Stomach (tissue), 4 donors: ENCODE data around the gene UGP2.
"Not testable (repeated sequence)": the region's sequence is repeated elsewhere in the genome, so short reads cannot be mapped to it uniquely, and the experiment has no call there.

ENCODE experiments used
- EP300 ChIP-seq: sonication (generic); formaldehyde crosslinking; IDR thresholded peaks from one replicate; pipeline ENCODE4 v1.6.1; 2017; ENCODE audit warnings: antibody characterized with exemption
- POLR2AphosphoS5 ChIP-seq, 3 donors: sonication (generic); formaldehyde crosslinking; IDR thresholded peaks; one replicate each; pipeline ENCODE4 v1.6.1; 2016; ENCODE audit warnings: antibody characterized with exemption in 3 of 3
- TF ChIP-seq, protein P1 (sequence below), 7 experiments: fragments of 450-650 bp in 4 of 7; fragments of 200-600 bp in 3 of 7; sonication (generic) in 3 of 7; IDR thresholded peaks; one replicate each; pipeline ENCODE4 v1.5.1; 2016 to 2019; ENCODE audit warnings: antibody characterized with exemption in 7 of 7, control low read depth in 2 of 7, mild to moderate bottlenecking in 1 of 7

DNA sequence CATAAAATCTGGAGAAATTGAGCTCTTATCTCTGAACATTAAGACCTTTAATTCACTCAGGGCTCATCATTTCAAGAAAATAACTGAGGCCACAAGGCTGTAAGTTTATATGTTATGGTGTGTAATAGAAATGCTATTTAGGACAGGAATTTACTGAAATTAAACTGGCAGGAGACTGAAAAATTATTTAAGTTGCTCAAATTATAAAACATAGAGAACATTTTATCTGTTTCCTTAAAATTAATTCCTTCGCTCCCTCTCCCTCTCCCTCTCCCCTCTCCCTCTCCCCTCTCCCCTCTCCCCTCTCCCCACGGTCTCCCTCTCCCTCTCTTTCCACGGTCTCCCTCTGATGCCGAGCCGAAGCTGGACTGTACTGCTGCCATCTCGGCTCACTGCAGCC, 33.7 kb upstream of the UGP2 start:
- TF ChIP-seq, protein P1, sequence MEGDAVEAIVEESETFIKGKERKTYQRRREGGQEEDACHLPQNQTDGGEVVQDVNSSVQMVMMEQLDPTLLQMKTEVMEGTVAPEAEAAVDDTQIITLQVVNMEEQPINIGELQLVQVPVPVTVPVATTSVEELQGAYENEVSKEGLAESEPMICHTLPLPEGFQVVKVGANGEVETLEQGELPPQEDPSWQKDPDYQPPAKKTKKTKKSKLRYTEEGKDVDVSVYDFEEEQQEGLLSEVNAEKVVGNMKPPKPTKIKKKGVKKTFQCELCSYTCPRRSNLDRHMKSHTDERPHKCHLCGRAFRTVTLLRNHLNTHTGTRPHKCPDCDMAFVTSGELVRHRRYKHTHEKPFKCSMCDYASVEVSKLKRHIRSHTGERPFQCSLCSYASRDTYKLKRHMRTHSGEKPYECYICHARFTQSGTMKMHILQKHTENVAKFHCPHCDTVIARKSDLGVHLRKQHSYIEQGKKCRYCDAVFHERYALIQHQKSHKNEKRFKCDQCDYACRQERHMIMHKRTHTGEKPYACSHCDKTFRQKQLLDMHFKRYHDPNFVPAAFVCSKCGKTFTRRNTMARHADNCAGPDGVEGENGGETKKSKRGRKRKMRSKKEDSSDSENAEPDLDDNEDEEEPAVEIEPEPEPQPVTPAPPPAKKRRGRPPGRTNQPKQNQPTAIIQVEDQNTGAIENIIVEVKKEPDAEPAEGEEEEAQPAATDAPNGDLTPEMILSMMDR (IDR thresholded peaks at IDR 0.05), result not testable (repeated sequence)
- TF ChIP-seq EP300; POLR2AphosphoS5 (IDR thresholded peaks at IDR 0.05): not testable (repeated sequence)
